HG02973 (cell line): ENCODE results near the gene OR52K2.
"Not testable (repeated sequence)": the region's sequence is repeated elsewhere in the genome, so short reads cannot be mapped to it uniquely, and the experiment has no call there.

ENCODE experiments used
- ATAC-seq: cut with Tn5 transposase; IDR thresholded peaks from one replicate; pipeline ENCODE4 v1.9.1; 2021; ENCODE audit warnings: moderate library complexity; ENCODE audit not compliant: unreplicated experiment

Gene OR52K2

DNA sequence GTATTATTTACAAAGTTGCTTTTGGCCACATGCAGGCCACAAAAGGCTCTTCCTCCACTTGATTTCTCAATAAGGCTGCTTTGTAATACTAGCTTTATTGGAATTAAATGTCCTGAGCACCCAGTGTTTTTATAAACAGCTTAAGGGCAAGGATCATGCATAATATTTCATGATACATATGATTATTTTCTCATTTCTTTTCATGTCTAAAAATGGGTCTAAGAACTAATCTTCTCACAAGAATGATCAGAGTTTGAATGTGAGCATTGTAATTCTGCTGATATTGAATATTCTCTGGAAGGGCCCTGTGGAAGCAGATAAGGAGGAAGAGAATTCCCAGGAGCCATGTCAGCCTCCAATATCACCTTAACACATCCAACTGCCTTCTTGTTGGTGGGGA lies at the start of gene OR52K2:
TSS of gene OR52K2 (plus strand) at position 301 of the 400 bp plus-strand sequence. CDS start at position 346, 45 bp downstream.
- ATAC-seq, result no peak

DNA sequence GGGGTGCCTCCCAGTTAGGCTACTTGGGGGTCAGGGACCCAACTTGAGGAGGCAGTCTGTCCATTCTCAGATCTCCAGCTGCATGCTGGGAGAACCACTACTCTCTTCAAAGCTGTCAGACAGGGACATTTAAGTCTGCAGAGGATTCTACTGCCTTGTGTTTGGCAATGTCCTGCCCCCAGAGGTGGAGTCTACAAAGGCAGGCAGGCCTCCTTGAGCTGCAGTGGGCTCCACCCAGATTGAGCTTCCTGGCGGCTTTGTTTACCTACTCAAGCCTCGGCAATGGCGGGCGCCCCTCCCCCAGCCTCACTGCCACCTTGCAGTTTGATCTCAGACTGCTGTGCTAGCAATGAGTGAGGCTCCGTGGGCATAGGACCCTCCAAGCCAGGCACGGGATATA lies 42.9 kb upstream of the OR52K2 start:
- not testable (repeated sequence) for ATAC-seq

DNA sequence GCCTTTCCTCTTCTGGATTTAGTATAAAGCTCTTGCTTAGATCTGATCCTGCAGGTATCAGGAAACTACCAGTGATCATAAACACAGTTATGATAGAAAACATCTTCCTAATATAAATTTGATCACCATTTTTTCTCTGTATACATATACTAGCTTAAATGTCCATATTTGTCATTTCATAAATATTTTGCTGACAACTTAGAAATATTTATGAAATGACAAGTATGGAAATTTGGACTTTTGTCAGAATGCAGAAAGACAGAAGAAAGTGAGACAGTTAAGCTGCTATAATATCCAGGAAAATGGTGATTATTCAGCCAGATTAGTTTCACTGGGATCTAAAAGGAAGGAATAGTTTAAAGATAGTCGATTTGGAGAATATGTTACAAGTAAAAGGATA lies 32.8 kb upstream of the OR52K2 start:
- no peak for ATAC-seq

DNA sequence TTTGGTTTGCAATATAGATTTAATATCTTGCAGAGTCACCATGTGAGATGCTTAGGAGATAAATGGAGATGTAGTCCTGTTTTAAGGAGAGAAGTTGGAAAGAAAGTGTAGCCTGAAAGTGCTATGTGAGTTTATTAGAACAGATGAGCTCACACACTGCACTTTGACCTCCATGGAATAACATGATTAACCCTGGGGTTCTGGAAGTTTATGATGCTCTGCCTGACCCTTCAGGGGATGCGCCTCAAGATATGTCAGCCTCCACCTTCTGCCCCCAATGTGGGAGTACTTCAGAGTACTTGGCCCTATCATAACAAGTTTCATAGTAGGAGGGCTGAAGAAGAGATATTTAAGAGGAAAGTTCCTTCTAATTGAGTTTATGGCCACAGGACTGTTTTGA lies 32.3 kb upstream of the OR52K2 start:
- ATAC-seq, result no peak

DNA sequence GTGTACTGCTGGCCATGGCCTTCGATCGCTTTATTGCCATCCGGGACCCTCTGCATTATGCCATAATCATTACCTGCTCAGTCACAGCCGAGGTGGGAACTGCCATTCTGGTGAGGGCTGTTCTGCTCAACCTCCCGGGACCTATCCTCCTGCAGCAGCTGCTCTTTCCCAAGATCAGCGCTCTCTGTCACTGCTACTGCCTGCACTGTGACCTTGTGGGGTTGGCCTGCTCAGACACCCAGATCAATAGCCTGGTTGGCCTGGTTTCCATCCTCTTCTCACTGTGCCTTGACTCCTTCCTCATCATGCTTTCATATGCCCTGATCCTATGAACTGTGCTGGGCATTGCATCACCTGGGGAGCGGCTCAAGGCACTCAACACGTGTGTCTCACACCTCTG lies 30.7 kb upstream of the OR52K2 start:
- ATAC-seq, result no peak

DNA sequence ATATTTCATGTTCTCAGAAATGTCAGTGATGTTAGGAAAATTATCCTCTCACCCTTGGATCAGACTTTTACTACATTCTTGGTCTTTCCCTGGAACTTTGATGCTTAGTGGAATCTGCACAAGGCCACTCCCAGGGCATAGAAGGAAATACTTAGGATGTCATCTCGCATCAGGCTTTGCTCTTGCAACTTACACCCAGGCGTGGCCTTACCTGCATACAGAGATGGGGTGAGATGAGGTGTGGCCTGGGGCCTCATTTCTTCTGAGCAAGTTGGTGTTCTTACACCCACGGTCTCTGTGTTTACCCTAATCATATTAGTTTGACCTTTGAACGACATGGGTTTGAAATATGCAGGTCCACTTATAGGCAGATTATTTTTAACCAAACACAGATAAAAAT lies 19.0 kb upstream of the OR52K2 start:
- no peak for ATAC-seq

DNA sequence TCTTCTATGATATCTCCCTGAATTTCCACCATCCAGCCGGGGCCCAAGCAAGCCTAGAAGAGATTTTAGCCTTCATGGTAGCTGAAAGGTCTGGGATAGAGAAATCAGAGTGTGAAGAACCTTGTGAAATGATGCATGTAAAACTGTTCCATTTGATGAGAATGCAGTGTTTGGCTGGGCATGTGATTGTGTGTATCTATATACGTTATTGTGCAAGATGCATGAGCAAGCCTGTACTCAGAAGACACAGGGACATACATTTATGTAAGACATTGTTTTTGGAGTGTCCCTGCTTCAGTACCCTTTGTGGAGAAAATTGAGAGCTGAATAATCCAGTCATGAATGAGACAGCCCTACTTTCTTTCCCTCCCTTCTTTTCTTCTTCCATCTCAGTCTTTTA lies 15.2 kb upstream of the OR52K2 start:
- ATAC-seq, result no peak

DNA sequence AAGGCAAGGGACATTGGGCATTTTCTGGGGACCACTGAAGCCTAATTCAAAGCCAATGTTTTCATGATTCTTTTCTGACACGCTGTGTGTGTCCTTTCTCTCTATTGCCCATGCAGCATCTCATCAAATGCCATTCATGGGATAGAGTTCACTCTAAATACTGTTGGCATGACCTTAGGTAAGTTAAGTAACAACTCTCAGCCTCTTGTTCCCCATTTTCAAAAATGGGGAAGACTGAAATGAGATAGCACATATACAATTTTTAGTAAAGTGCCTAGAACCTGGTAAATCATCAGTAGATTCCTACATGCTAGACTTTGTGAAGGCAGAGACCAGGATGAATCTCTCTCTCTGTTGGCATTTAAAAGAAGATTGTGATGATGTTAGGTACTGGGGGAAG lies 12.7 kb upstream of the OR52K2 start:
- no peak for ATAC-seq

DNA sequence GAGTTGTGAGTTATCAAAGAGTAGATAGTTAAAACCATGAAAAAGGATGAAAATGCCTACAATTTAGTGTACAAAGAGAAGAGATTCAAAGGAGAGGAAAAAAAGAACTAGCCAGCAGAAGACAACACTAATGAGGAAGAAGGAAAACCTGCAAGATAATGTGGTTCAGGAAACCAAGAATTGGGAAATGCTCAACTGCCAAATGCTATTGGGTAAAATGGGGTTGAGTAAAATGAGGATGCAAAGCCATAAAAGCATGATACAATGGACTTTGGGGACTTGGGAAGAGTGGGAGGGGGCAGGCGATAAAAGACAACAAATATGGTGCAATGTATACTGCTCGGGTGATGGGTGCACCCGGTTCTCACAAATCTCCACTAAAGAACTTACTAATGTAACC lies 7.6 kb upstream of the OR52K2 start:
- ATAC-seq, result no peak

DNA sequence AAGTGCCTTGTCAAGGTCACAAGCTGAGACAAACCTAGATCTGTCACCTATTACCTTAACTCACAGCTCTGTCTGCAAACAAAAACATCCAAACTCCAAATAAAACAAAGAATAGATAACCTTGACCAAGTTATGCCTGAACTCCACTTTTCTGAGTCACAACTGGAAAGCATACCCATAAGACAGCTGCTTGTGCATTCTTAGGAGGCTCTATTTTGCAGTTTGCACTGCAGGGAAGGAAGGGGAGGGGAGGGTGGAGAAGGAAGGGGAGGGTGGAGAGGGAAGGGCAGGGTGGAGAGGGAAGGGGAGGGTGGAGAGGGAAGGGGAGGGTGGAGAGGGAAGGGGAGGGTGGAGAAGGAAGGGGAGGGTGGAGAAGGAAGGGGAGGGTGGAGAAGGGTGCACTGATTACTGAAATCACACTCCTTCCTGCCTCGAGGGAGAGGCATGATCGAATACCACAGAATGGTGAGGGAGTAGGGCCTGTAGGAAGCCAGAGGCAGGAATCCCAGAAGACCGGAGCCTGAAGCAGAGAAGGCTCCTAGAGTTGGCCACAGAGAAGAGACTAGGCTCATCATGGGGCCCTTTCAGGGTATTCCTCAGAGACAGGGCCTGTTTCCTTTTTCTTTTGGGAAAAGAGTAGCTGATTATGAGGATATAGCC lies 5.7 kb upstream of the OR52K2 start:
- no peak for ATAC-seq

DNA sequence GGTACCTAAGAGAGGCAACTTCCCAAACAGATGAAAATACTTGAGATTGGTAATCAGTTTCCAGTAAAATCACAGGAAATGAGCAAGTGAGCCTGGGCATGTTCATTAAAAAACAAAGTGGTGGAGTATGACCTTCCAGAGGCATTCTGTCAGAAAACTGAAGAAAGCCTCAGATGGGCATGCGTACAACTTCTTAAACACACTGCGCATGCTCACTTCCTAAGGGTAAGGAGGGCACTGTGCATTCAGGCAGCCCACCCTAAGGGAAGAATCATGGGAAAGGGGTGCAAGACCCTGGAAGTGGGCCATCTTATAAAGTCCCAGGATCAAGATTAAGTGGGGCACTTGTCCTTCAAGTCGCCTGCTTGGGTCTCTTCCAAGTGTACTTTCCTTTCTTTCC lies 4.0 kb downstream of the OR52K2 start:
- ATAC-seq, result no peak

DNA sequence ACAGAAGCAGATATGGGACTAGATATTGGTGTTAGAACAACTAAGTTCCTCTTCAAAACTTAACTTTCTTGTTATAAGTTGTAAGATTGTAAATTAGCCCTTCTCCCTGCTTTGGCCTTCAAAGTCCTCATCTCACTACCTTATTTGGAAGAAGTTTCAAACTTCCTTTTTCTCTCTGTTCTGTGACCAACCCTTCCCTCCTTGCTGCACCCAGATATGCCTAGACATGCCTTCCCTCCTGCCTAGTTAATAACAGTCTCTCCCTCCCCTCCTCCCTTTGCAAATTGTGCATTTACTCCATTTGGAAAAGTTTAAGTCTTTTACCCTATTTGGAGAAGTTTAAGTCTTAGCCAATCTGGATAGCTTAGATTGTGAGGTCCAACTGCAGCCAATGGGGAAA lies 4.9 kb downstream of the OR52K2 start:
- ATAC-seq, result no peak

DNA sequence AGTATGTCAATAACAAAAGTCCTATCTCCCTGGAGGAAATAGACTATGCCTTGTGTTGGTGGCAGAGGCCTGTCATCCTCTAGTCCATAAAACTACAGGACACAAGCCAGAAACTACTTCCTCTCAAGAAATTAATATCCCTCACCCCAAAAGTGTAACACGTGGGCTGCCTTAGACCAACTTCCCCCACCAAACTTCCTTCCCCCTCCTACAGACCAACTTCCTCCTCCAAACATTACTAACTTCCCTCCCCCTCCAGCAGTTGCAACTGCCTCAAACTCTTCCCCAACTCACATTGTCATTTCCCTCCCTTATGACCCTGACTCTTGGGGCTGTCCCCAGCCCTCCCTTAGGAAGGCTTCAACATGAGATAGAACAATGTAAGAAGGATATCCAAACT lies 6.3 kb downstream of the OR52K2 start:
- ATAC-seq, result no peak

DNA sequence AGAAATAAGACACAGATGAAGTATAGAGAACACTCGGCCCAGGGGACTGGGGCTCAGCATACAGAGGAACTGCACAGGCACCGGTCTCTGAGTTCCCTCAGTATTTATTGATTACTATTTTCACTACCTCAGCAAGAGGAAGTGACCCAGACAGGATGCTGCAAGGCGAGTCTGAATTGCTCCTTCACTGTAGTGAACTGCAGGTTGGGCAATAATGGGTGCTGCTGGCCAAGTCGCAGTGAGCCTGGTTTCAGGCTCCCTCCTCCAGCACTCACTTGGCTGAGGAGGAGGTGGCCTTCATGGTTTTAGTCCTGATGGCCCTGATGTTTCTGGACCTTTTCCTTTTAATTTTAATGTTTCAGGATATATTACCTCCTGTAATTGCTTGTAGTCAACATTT lies 10.4 kb downstream of the OR52K2 start:
- ATAC-seq, result peak; percentile 71

DNA sequence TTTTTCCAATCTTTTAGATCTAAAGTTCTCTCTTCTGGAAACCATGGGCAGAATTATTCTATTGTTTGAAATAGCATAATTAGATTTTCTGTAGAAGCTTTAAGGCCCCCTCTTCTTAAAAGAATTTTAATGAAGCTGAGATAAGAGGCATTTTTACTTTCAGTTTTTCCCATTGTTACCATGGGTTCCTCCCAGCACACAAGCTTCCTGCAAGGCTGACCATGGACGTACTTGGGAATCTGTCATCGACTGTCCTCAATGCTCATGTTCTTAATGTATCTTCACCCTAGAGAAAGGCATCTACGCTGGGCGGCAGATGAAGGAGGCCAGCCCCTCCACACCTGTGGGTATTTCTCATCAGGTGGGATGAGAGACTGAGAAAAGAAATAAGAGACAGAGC lies 11.1 kb downstream of the OR52K2 start:
- ATAC-seq, result no peak

DNA sequence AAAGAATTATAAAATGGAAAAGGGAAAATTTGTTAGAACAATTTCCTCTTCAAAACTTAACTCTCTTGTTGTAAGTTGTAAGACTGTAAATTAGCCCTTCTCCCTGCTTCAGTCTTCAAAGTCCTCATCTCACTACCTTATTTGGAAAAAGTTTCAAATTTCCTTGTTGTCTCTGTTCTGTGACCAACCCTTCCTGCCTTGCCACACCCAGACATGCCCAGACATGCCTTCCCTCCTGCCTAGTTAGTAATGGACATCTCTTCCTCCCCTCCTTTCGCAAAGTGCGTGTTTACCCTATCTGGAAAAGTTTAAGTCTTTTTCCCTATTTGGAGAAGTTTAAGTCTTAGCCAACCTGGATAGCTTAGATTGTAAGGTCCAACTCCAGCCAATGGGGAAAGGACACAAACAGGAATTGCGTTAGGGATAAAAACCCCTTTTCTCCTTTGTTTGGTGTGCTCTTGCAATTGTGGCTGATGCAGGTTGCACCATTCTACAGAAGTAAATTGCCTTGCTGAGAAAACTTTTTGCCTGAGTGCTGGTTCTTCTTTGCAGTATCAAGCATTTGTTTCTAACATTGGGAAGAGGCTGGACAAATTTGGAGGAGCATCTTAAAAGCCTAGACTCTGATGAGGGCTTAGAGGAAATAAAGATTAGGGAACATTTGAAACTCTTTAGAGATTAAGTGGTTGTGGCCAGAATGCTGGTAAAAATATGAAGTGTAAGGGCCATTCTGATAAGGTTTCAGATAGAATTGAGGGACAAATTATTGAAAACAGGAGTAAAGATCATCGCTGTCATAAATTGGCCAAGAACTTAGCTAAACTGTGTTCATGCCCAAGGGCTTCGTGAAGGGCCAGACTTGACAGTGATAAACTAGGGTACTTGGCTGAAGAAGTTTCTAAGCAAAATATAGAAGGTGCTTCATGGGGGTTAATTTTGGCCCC lies 15.4 kb downstream of the OR52K2 start:
- no peak for ATAC-seq

DNA sequence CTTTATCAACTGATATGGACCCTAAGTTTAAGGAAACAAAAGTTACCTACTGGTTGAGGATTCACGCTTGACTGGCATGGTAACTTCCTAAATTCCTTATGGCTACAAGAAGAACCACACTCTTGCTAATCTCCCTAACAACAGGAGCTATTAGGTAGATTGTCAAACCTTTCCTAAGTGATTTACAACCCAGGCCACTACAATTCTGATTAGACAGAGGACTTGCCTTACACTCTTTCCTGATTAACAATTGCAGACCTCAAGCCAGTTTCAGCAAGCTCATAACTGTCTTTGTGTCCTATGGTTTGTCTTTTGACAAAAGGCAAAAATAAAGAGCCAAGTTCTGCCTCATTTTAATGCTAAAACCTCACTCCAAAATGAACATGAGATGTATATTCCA lies 16.3 kb downstream of the OR52K2 start:
- no peak for ATAC-seq

DNA sequence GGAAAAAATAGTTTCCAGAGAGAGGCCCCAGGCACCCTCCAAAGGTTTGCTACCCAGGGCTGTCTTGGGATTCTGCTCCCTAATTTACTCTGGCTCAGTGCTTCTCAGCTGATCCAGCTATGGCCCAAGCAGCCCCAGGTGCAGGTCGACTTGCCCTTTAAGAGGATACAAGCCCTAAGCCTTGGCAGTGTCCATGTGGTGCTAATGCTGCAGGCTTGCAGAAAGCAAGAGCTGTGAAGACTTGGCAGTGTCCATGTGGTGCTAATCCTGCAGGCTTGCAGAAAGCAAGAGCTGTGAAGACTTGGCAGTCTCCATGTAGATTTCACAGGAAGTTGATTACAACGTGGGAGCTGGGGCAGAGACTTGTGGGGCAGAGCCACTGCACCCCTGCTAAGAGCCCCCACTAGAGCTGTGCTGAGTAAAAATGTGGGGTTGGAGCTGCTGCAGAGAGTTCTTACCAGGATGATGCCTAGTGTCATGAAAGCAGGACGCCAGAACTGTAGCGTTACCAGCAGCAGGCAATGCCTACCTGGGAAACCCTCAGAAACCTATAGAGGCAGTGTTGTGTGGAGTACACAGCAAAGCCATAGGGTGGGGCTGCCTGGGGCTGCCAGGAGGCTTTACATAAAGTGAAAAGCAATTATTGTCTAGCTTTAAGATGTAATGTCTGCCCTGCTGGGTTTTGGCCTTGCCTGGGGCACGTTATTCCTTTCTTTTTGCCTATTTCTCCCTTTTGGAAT lies 17.2 kb downstream of the OR52K2 start:
- ATAC-seq, result no peak

DNA sequence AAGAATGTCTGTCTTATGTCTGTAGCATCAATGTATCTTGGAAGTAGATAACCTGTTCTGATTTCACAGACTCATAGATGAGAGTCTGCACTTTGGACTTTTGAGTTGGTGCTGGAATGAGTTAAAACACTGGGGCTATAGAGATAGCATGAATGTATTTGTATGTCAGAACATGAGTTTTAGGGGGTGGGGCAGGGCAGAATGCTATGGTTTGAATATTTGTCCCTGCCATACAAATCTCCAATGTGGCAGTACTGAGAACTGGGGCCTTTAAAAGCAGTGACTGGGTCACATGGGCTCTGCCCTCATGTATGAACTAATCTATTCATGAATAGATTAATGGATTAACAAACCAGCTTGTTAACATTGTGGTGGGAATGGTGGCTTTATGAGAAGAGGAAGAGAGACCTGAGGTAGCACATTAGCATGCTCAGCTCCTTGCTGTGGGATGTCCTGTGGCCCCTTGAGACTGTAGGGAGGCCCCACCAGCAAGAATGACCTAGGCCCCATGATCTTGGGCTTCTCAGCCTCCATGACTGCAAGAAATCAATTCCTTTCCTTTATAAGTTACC lies 17.9 kb downstream of the OR52K2 start:
- ATAC-seq, result no peak

DNA sequence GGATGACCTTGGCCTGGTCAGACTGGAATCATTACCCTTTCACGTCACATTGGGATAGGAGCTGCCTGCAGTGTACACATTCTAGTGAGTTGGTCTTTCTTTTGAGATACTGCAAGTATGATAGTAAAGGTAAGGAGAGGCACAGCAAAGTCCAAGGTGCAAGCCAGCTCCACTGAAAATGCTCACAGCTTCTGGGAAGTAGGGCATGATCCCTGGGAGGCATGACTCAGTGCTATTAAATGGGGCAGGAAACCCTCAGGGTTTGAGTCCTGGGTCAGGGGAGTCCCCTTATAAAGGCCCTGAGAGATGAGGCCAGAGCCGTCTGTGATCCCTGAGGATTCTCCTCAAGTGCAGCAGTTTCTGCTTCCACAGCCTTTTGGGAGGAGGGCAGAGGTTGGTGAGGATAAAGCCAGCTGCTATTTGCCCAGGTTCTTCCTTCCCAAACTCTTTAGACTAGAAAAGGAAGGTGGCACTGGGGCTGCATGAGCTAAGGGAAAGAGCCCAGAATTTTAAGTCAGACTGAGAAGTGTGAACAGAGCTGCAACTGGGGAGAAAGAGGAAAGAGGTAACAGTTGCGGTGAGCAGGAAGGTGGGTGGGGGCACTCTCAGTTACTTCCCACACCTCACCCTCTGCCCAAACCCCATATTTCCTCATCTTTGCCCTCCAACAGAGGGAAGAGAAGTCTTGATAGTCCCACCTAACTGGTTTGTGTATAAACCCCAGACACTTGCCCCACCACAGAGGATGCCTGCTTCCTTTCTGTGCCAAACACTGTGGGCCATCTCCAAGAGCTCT lies 18.9 kb downstream of the OR52K2 start:
- ATAC-seq, result no peak

DNA sequence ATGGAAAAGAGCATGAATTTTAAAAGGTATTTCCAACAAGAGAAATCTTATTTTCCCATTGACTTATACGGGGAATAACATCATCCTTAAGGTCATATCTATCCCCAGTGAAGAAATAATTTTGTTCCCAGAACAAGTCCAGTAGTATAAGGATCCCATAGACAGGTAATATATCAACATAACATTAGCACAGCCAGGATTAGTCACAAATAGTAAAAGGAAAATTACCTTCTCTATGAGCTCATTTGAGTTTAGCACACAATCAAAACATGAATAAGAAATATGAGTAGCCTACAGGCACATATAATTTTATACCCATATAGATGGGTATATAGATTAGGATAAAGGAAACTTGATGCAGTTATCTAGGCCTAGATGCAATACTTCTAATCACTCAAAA lies 30.5 kb downstream of the OR52K2 start:
- ATAC-seq, result no peak
